ENCODE measurements around the gene VCP. TPM values are rescaled to one million over a fixed set of nuclear protein-coding genes. Genes with fewer than 3 reads are reported as not detected.

Gene VCP
- total RNA-seq, 1 donor from 2014 or later: 250 TPM

DNA sequence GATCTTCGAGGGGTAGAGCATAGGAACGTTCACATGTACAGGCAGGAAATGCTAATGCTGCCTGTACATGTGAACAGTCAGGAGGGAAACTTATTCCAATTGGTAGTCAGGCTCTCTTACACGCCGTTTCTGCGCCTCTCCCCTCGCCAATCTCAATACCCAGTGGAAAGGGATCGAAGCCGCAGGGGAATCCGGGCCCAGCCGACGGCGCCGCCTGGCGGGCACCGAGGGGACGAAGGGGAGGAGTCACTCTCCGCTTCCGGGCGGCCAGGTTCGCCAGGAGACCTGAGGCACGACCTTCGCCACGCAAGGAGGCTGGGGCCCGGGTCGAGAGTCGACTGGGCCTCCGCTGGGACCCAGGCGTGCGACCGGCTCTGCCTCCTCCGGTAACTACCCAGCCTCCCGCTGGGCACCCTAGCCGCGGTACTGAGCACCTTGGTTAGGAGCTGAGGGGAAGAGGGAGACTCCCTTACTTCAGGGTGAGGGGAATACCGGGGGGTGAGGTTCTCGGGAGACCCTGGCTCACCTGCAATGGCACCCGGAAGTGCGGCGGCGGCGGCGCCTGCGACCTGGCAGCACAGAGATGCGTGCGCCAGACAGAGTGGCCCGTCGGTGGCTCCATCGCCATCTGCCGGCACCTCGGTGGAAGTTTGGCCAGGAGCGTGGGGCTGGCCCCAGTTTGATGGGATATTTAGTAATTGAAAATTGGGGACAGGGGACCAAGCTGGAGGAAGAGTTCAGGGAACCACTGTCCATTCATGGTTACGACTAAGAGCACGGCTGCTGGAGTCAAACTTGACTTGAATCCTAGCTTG, 23.8 kb upstream of the VCP start, which contains the start of gene PIGO:
Gene PIGO (minus strand): TSS at position 557 of the 815 bp plus-strand sequence. CDS start 1,026 bp downstream, outside the sequence.
- peak; percentile 94 for TF ChIP-seq CTCF (IDR thresholded peaks at IDR 0.05; ENCODE audit: insufficient read depth, low read length, poor library complexity, severe bottlenecking)
- DNase-seq (ENCODE audit: low read depth): no peak
- H3K36me3 ChIP-seq (ENCODE audit: control insufficient read depth, insufficient read depth, low read length): peaks cover 2% of the 10 kb centered on the region
- peak within 1 kb of the TSS; percentile 88 for H3K4me3 ChIP-seq (ENCODE audit: low read depth, low read length)
- H3K27me3 ChIP-seq (ENCODE audit: control insufficient read depth, insufficient read depth, low read length): no peaks in the 10 kb centered on the region

DNA sequence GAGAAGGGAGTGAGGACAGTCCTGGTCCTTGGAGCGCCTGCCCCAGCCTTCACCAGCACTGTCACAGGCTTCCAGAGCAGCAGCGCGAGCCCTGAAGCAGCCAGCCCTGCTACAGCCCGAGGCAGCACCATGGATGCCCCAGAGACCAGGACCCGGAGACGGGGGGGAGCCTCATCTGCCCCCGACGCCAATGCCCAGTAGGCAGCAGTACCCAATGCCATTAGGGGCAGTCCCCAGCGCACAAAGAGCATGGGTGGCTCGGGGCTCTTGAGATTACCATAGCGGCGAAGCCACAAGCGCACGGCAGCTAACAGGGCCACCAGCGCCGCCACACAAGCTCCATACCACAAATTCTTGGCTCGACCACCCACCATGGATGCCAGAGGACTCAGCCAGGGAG, 19.1 kb upstream of the VCP start:
- Histone ChIP-seq H3K36me3 (ENCODE audit: control insufficient read depth, insufficient read depth, low read length) (no peaks in the 10 kb centered on the region), H3K4me3 (ENCODE audit: low read depth, low read length) (no peak overlapping the region)
- DNase-seq (ENCODE audit: low read depth): no peak

GRCh38 chr9:35089434-35089833, 17.0 kb upstream of the VCP start:
- H3K4me3 ChIP-seq (ENCODE audit: low read depth, low read length): no peak overlapping the region
- no peak for TF ChIP-seq CTCF (IDR thresholded peaks at IDR 0.05; ENCODE audit: insufficient read depth, low read length, poor library complexity, severe bottlenecking)
- no peak for DNase-seq (ENCODE audit: low read depth)
- no peaks in the 10 kb centered on the region for H3K36me3 ChIP-seq (ENCODE audit: control insufficient read depth, insufficient read depth, low read length)
- H3K27me3 ChIP-seq (ENCODE audit: control insufficient read depth, insufficient read depth, low read length): no peaks in the 10 kb centered on the region

More for the DNA sequence above, 19.1 kb upstream of the VCP start:
- TF ChIP-seq CTCF (IDR thresholded peaks at IDR 0.05; ENCODE audit: insufficient read depth, low read length, poor library complexity, severe bottlenecking): no peak
- H3K27me3 ChIP-seq (ENCODE audit: control insufficient read depth, insufficient read depth, low read length): no peaks in the 10 kb centered on the region

- Histone ChIP-seq H3K4me3 (ENCODE audit: low read depth, low read length) (no peak overlapping the region), H3K36me3 (ENCODE audit: control insufficient read depth, insufficient read depth, low read length) (no peaks in the 10 kb centered on the region), H3K27me3 (ENCODE audit: control insufficient read depth, insufficient read depth, low read length) (no peaks in the 10 kb centered on the region)
- no peak for DNase-seq (ENCODE audit: low read depth)
- TF ChIP-seq CTCF (IDR thresholded peaks at IDR 0.05; ENCODE audit: insufficient read depth, low read length, poor library complexity, severe bottlenecking): no peak
Measured at GRCh38 chr9:35085078-35085477, 12.7 kb upstream of the VCP start.

- Histone ChIP-seq H3K27me3 (ENCODE audit: control insufficient read depth, insufficient read depth, low read length) (no peaks in the 10 kb centered on the region), H3K4me3 (ENCODE audit: low read depth, low read length) (peak within 1 kb of the TSS; percentile 66), H3K36me3 (ENCODE audit: control insufficient read depth, insufficient read depth, low read length) (no peaks in the 10 kb centered on the region)
- no peak for TF ChIP-seq CTCF (IDR thresholded peaks at IDR 0.05; ENCODE audit: insufficient read depth, low read length, poor library complexity, severe bottlenecking)
- peak; percentile 67 for DNase-seq (ENCODE audit: low read depth)
Measured at GRCh38 chr9:35079426-35080341, 7.3 kb upstream of the VCP start, which contains the start of gene FANCG. TSS of gene FANCG (minus strand) at chr9:35079942. CDS start at chr9:35079524, 418 bp downstream.

All from kidney epithelial cell (primary cell).